GM23338 (cell line): ENCODE data around the gene EP400. TPM values are rescaled to one million over a fixed set of nuclear protein-coding genes. Genes with fewer than 3 reads are reported as not detected.
"Not testable (repeated sequence)": the region's sequence is repeated elsewhere in the genome, so short reads cannot be mapped to it uniquely, and the experiment has no call there.

ENCODE experiments used
- ATAC-seq: fragments of 200-7000 bp; cut with Tn5 transposase; 3 replicates; pipeline ENCODE4 v1.9.1; 2020
- DNase-seq: peaks from one replicate; pipeline ENCODE4 v3.0.0-alpha.2; 2015; ENCODE audit warnings: low spot score
- H2AFZ ChIP-seq: fragments of 200-600 bp; sonication (generic); 2 replicates; pipeline ENCODE4 v1.8.0; 2016; ENCODE audit warnings: antibody characterized with exemption, mild to moderate bottlenecking, moderate library complexity
- H3F3A ChIP-seq: fragments of 200-600 bp; sonication (generic); replicated peaks from 2 replicates; pipeline ENCODE4 v1.8.0; 2017; ENCODE audit warnings: antibody characterized with exemption, mixed run types, low read depth
- H3K27ac ChIP-seq: fragments of 200-600 bp; sonication (generic); 2 replicates; pipeline ENCODE4 v1.6.1; 2016; ENCODE audit warnings: low read depth
- H3K27me3 ChIP-seq: fragments of 200-600 bp; sonication (generic); 2 replicates; pipeline ENCODE4 v1.8.0; 2016; ENCODE audit warnings: mild to moderate bottlenecking, mixed run types, moderate library complexity; ENCODE audit not compliant: insufficient read depth
- H3K36me3 ChIP-seq: fragments of 200-600 bp; sonication (generic); 2 replicates; pipeline ENCODE4 v1.8.0; 2016; ENCODE audit warnings: mild to moderate bottlenecking; ENCODE audit not compliant: insufficient read depth
- H3K4me1 ChIP-seq: fragments of 200-600 bp; sonication (generic); 2 replicates; pipeline ENCODE4 v1.8.0; 2016; ENCODE audit warnings: mild to moderate bottlenecking, moderate library complexity; ENCODE audit not compliant: insufficient read depth
- H3K4me2 ChIP-seq: fragments of 200-600 bp; sonication (generic); 2 replicates; pipeline ENCODE4 v1.7.1; 2017; ENCODE audit warnings: mixed run types
- H3K4me3 ChIP-seq: fragments of 200-600 bp; sonication (generic); 2 replicates; pipeline ENCODE4 v1.6.1; 2016; ENCODE audit warnings: mixed run types
- H3K79me2 ChIP-seq: fragments of 200-600 bp; sonication (generic); replicated peaks from 2 replicates; pipeline ENCODE4 v1.8.0; 2017; ENCODE audit warnings: mild to moderate bottlenecking; ENCODE audit not compliant: insufficient read depth
- H3K9me2 ChIP-seq: fragments of 200-600 bp; sonication (generic); 2 replicates; pipeline ENCODE4 v1.8.0; 2017; ENCODE audit not compliant: insufficient read depth
- H4K20me1 ChIP-seq: fragments of 200-600 bp; sonication (generic); replicated peaks from 2 replicates; pipeline ENCODE4 v1.8.0; 2017; ENCODE audit warnings: mild to moderate bottlenecking; ENCODE audit not compliant: insufficient read depth
- H3K27ac Mint-ChIP-seq: 2 replicates; pipeline ENCODE4 v1.8.0; 2020; ENCODE audit warnings: inconsistent platforms, mild to moderate bottlenecking, moderate library complexity, mixed read lengths
- H3K27me3 Mint-ChIP-seq: 3 replicates; pipeline ENCODE4 v1.8.0; 2022; ENCODE audit warnings: low read depth, mild to moderate bottlenecking, moderate library complexity, mixed read lengths, inconsistent platforms; ENCODE audit not compliant: insufficient read depth, poor library complexity
- H3K36me3 Mint-ChIP-seq: 3 replicates; pipeline ENCODE4 v1.8.0; 2021; ENCODE audit warnings: low read depth, mild to moderate bottlenecking, inconsistent platforms, moderate library complexity, mixed read lengths
- H3K4me1 Mint-ChIP-seq: 3 replicates; pipeline ENCODE4 v1.8.0; 2020; ENCODE audit warnings: mild to moderate bottlenecking, inconsistent platforms, mixed read lengths
- H3K4me3 Mint-ChIP-seq: 3 replicates; pipeline ENCODE4 v1.8.0; 2021; ENCODE audit warnings: moderate library complexity, mild to moderate bottlenecking, inconsistent platforms, mixed read lengths
- H3K9me3 Mint-ChIP-seq: 3 replicates; pipeline ENCODE4 v1.8.0; 2020; ENCODE audit warnings: moderate library complexity, mild to moderate bottlenecking, inconsistent platforms, mixed read lengths
- CREB1 ChIP-seq: fragments of 250-450 bp; sonication (Bioruptor Pico); IDR thresholded peaks from 2 replicates; pipeline ENCODE4 v1.5.0; 2020; ENCODE audit warnings: low read depth, mild to moderate bottlenecking, moderate library complexity
- EZH2 ChIP-seq: fragments of 200-600 bp; sonication (generic); IDR thresholded peaks from one replicate; pipeline ENCODE4 v1.8.0; 2017; ENCODE audit warnings: antibody characterized with exemption, mild to moderate bottlenecking, low read depth; ENCODE audit not compliant: unreplicated experiment
- EZH2phosphoT487 ChIP-seq: fragments of 200-600 bp; sonication (generic); IDR thresholded peaks from one replicate; pipeline ENCODE4 v1.8.1; 2018; ENCODE audit warnings: antibody characterized with exemption; ENCODE audit not compliant: unreplicated experiment
- JUNB ChIP-seq: IDR thresholded peaks from one replicate; pipeline ENCODE4 v1.6.1; 2016; ENCODE audit warnings: antibody characterized with exemption; ENCODE audit not compliant: unreplicated experiment
- NANOG ChIP-seq: IDR thresholded peaks from 2 replicates; pipeline ENCODE4 v1.6.1; 2016; ENCODE audit warnings: antibody characterized with exemption, borderline replicate concordance
- POLR2AphosphoS5 ChIP-seq: IDR thresholded peaks from 2 replicates; pipeline ENCODE4 v1.6.1; 2016; ENCODE audit warnings: antibody characterized with exemption, low read depth
- ZNF331 ChIP-seq: fragments of 250-450 bp; sonication (Bioruptor Pico); IDR thresholded peaks from 2 replicates; pipeline ENCODE4 v1.5.0; 2020; ENCODE audit warnings: low read depth, mild to moderate bottlenecking, moderate library complexity
- polyA plus RNA-seq: library from polyadenylated mRNA; unstranded; fragments of >200 nt; fragmentation: Nextera tagmentation; extraction: Ambion mirVana; gene quantifications from 2 replicates; pipeline ENCODE4 v1.2.1, GENCODE V29; 2016
- total RNA-seq: library from RNA; depleted of rRNA; stranded (reverse); fragments of >200 nt; shearing (Covaris generic); gene quantifications from 2 replicates; pipeline ENCODE4 v1.2.3, GENCODE V29; 2014
- TF ChIP-seq, protein P1 (sequence below): IDR thresholded peaks from one replicate; pipeline ENCODE4 v1.6.1; 2018; ENCODE audit warnings: antibody characterized with exemption; ENCODE audit not compliant: unreplicated experiment
- TF ChIP-seq, protein P2 (sequence below): IDR thresholded peaks from 2 replicates; pipeline ENCODE4 v1.6.1; 2016; ENCODE audit warnings: antibody characterized with exemption
- TF ChIP-seq, protein P3 (sequence below), 2 experiments: fragments of 200-600 bp in 1 of 2; sonication (generic) in 1 of 2; conservative IDR thresholded peaks; 2 replicates each; pipeline versions ENCODE4 v1.5.1 to v1.6.1; 2016 to 2017; ENCODE audit warnings: antibody characterized with exemption in 2 of 2, low read depth in 2 of 2, mild to moderate bottlenecking in 2 of 2, moderate library complexity in 1 of 2

Gene EP400
- total and polyA plus RNA-seq, 2 experiments from 2014 or later, result 26.3 to 57.2 TPM

DNA sequence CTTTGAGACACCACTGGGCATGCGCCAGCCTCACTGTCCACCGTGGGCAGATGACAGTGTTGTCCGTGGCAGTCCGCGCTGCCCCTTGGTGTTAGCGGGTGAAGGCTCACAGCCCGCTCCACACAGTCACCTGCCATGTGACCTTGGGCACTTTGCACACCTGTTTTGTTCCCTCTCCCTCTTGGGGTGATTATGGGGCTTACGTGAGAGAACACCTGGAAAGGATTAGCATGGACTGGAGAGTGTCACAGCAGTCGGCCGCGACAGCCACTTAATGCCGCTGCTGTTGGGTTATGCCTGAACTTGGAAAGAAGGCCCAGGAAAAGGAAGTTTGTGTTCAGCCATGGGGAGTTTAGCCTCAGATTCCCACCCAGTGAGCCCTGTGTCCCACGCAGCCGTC, 100.1 kb downstream of the EP400 start (continued):
- TF ChIP-seq, protein P1, sequence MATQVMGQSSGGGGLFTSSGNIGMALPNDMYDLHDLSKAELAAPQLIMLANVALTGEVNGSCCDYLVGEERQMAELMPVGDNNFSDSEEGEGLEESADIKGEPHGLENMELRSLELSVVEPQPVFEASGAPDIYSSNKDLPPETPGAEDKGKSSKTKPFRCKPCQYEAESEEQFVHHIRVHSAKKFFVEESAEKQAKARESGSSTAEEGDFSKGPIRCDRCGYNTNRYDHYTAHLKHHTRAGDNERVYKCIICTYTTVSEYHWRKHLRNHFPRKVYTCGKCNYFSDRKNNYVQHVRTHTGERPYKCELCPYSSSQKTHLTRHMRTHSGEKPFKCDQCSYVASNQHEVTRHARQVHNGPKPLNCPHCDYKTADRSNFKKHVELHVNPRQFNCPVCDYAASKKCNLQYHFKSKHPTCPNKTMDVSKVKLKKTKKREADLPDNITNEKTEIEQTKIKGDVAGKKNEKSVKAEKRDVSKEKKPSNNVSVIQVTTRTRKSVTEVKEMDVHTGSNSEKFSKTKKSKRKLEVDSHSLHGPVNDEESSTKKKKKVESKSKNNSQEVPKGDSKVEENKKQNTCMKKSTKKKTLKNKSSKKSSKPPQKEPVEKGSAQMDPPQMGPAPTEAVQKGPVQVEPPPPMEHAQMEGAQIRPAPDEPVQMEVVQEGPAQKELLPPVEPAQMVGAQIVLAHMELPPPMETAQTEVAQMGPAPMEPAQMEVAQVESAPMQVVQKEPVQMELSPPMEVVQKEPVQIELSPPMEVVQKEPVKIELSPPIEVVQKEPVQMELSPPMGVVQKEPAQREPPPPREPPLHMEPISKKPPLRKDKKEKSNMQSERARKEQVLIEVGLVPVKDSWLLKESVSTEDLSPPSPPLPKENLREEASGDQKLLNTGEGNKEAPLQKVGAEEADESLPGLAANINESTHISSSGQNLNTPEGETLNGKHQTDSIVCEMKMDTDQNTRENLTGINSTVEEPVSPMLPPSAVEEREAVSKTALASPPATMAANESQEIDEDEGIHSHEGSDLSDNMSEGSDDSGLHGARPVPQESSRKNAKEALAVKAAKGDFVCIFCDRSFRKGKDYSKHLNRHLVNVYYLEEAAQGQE, result no peak
- TF ChIP-seq CREB1 (CRISPR knock-in tag) (no peak), ZNF331 (CRISPR knock-in tag) (no peak), NANOG (no peak), POLR2AphosphoS5 (no peak), EZH2phosphoT487 (no peak), JUNB (no peak), EZH2 (no peak)
- TF ChIP-seq, protein P2, sequence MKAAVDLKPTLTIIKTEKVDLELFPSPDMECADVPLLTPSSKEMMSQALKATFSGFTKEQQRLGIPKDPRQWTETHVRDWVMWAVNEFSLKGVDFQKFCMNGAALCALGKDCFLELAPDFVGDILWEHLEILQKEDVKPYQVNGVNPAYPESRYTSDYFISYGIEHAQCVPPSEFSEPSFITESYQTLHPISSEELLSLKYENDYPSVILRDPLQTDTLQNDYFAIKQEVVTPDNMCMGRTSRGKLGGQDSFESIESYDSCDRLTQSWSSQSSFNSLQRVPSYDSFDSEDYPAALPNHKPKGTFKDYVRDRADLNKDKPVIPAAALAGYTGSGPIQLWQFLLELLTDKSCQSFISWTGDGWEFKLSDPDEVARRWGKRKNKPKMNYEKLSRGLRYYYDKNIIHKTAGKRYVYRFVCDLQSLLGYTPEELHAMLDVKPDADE, result no peak
- TF ChIP-seq, protein P3, sequence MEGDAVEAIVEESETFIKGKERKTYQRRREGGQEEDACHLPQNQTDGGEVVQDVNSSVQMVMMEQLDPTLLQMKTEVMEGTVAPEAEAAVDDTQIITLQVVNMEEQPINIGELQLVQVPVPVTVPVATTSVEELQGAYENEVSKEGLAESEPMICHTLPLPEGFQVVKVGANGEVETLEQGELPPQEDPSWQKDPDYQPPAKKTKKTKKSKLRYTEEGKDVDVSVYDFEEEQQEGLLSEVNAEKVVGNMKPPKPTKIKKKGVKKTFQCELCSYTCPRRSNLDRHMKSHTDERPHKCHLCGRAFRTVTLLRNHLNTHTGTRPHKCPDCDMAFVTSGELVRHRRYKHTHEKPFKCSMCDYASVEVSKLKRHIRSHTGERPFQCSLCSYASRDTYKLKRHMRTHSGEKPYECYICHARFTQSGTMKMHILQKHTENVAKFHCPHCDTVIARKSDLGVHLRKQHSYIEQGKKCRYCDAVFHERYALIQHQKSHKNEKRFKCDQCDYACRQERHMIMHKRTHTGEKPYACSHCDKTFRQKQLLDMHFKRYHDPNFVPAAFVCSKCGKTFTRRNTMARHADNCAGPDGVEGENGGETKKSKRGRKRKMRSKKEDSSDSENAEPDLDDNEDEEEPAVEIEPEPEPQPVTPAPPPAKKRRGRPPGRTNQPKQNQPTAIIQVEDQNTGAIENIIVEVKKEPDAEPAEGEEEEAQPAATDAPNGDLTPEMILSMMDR (conservative IDR thresholded peaks at IDR 0.05; ENCODE audit: low read depth in 2 of 2), result no peak

DNA sequence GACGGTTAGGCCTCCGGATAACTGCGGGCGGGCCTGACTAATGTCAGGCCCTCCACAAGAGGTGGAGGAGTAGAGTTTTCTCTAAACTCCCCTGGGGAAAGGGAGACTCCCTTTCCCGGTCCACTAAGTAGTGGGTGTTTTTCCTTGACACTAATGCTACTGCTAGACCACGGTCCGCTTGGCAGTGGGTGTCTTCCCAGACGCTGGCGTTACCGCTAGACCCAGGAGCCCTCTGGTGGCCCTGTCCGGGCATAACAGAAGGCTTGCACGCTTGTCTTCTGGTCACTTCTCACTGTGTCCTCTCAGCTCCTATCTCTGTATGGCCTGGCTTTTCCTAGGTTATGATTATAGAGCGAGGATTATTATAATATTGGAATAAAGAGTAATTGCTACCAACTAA, 102.0 kb downstream of the EP400 start:
- peaks cover 85% of the 10 kb centered on the region for H3K36me3 Mint-ChIP-seq
- not testable (repeated sequence) for H3K27ac ChIP-seq, H3K9me3 Mint-ChIP-seq, H2AFZ ChIP-seq, H4K20me1 ChIP-seq, H3K4me3 ChIP-seq, ATAC-seq, H3F3A ChIP-seq, H3K4me3 Mint-ChIP-seq, H3K27me3 Mint-ChIP-seq, H3K4me2 ChIP-seq, H3K9me2 ChIP-seq, H3K27me3 ChIP-seq
- peaks cover 42% of the 10 kb centered on the region for H3K36me3 ChIP-seq
- DNase-seq, result peak; percentile 59
- TF ChIP-seq, protein P3 (conservative IDR thresholded peaks at IDR 0.05; ENCODE audit: low read depth in 2 of 2), result peak; percentile 54 to 70
- 0 out of 2 replicates have a peak overlapping the region, but pooled peaks have one; percentile 41 for H3K27ac Mint-ChIP-seq
- H3K4me1 Mint-ChIP-seq, result peaks cover 26% of the 10 kb centered on the region
- peaks cover 17% of the 10 kb centered on the region for H3K79me2 ChIP-seq
- H3K4me1 ChIP-seq, result peaks cover 19% of the 10 kb centered on the region
